SW480 (cell line): ENCODE data around the gene PLEKHM2.

Experiments
- DNase-seq: peaks from one replicate; pipeline ENCODE4 v3.0.0-alpha.2; 2016; ENCODE audit warnings: low spot score

Gene PLEKHM2

DNA sequence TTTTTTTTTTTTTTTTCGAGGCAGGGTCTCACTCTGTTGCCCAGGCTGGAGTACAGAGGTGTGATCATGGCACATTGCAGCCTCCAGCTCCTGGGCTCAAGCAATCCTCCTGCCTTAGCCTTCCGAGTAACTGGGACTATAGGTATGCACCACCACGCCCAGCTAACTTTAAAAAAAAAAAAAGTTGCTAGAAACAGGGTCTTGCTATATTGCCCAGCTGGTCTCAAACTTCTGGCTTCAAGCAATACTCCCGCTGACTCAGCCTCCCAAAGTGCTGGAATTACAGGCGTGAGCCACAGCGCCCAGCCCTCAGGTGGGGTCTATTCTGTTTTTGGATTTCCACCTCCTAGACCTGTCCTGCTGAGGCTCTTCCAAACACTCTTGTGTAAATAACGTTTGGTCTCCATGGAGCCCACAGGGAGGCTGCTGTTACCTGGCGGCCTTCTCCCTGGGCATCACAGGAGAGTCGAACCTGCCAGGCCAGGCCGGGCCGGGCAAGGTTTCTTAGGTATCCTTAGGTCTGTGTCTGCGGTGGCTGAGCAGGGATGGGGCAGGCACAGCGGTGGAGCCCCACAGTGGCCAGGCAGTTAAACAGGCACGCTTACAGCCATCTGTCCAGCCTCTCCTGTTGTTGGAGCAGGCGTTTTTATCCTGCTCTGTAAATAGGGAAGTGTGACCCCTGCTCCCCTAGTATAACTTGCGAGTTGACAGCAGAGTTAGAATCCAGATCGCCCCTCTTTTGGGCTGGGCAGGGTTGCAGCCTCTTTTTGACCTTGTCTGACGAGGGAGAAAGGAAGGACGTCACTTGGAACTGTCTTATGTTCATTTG is 18.8 kb downstream of the PLEKHM2 start:
- no peak for DNase-seq

DNA sequence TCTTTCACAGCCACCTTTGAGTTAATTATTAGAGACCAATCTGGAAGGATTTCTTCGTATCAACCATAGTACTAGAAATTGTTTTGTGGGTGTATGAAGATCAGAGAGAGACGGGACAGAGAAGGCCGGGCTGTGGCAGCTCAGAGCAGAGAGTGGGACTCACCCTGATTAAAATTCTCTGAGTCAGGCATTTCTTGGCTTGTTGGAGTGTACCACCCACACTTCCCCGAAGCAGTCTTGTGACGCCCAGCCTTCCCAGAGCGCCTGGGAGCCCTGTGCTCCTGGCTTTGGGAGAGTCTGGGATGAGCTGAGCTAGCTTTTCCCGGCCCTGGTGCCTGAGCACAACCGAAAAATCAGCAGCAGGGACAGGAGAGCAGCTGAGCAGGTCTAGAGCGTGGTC is 19.4 kb downstream of the PLEKHM2 start:
- DNase-seq = no peak

DNA sequence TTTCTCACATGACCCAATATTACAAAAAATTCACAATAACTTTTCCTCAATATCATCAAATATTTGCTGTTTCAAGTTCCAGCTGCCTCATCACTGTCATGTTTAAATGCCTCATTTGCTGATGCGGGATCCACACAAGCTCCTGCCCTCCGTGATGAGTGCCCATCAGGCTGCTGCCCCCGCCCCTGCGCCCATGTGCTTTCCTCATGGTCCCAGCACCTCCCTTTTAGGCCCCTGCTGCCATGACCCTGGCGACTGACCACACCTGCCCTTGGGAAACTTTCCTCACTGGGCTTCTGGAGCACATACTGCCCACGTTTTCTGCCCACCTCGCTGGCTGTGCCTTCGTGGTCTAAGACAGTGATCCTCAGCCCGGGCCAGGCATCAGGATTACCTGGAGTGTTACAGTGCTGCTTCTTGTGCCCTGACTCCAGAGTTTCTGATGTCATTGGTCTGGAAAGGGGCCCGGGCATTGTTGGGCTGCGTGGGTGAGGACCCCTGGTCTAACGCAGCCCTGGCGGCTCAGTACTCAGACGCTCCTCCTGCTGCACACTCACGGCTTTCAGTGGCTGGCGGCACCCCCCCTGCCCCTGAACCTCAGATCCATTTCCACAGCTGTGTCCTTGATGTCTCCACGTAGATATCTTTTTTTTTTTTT is 20.5 kb downstream of the PLEKHM2 start:
- no peak for DNase-seq

DNA sequence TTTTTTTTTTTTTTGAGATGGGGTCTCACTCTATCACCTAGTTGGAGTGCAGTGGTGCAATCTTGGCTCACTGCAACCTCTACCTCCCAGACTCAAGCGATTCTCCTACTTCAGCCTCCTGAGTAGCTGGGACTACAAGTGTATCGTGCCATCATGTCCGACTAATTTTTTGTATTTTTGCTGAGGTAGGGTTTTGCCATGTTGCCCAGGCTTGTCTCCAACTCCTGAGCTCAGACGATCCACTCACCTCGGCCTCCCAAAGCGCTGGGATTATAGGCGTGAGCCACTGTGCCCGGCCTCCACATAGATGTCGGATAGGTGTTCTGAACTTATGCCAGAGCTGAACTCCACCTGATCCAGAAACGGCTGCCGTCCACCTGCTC is 21.1 kb downstream of the PLEKHM2 start:
- DNase-seq = no peak

DNA sequence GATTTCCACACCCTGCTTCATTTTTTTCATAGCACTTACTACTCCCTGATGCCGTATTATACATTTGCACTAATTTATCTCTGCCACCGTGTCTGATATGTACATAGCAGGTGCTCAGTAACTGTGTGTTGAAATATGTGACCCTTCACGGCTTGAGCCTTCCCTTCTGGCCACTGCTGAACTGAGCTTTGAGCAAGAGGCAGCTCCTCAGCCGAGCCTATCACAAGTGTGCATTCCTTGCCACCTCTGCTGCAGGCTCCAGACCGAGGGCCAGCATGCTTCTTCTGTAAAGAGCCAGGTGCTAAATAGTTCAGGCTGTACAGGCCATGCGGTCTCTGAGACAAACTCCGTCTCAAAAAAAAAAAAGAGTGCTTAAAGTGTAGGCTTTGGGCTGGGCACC is 22.6 kb downstream of the PLEKHM2 start:
- DNase-seq = no peak

DNA sequence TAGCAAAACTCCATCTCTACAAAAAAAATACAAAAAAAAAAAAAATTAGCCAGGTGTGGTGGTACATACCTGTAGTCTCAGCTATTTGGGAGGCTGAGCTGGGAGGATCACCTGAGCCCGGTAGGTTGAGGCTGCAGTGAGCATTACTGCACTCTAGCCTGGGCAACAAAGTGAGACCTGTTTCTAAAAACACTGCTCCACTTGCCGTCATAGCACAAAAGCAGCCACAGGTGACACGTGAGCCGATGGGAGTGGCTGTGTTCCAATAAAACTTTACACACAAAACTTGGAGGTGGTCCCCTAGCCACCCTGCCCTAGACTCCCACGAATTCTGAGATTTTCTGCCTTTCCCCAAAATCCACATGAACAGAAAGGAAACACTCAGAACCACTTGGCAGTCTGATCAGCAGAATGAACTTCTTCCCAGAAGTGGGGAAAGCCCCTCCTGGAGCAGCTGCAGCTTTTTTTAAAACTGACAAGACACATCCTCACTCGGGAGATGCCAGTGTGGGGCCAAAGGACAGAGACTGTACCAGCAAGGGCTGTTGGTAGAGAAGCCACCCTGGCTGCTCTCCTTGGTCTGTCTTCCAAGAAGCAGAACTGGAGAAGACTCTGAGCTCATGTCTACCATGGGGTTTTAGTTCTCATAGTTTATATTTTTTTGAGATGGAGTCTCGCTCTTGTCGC is 23.3 kb downstream of the PLEKHM2 start:
- no peak for DNase-seq

DNA sequence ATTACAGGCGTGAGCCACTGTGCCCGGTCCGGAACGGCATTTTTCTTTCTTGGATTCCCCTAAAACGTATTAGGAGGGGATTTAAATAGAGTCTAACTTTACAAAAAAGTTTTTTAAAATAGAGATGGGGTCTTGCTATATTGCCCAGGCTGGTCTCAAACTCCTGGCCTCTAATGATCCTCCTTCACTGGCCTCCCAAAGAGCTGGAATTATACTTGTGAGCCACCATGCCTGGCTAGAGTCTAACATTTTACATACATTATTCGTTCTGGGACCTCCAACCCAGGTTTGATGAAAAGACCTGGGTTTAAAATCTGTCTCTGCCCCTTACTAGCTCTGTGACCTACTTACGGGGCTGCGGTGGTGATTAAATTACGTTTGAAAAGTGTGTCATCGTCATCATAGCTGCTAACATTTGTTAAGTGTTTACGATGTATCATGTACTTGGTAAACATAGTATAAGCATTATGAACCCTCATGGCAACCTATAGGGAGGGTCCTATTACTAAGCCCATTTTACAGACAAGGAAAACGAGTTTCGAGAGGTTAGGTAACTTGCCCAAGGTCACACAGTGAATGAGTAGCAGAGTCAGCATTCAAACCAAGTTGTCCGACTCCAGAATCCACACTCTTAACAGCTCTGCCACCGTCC is 24.5 kb downstream of the PLEKHM2 start:
- no peak for DNase-seq

DNA sequence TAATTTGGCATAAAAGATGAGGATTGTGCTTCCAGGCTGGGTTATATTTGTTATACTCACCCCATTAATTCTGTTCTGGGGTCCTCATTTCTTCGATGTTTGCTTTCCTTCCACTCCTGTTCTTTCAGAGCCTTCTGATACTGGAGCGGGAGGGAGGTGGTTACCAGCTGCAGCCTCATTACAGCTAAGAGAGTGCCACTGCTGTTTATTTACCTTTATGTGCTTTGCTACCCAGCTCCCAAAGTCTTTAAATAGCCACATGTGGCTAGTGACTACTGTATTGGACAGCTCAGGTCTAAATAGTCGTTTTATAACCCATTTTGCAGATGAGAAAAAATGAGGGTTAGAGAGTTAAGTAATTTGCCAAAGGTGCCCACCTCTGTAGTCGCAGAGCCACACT is 25.1 kb downstream of the PLEKHM2 start:
- DNase-seq = no peak

DNA sequence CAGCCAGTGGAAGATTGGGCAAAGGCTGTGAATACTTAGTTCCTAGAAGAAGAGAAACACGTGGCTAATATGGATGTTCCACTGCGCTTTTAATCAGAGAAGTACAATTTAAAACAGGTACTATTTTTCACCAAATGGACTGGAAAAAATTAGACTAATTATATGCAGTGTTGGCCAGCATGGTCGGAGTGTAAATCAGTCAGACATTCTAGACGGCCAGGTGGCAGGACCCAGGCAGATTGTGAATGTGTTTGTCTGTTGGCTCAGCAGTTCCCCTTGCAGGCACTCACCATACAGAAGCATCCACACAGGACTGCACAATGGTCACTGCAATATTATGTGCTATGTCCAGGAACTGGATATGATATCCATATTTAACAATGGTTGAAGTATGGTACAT is 28.0 kb downstream of the PLEKHM2 start:
- DNase-seq = no peak

DNA sequence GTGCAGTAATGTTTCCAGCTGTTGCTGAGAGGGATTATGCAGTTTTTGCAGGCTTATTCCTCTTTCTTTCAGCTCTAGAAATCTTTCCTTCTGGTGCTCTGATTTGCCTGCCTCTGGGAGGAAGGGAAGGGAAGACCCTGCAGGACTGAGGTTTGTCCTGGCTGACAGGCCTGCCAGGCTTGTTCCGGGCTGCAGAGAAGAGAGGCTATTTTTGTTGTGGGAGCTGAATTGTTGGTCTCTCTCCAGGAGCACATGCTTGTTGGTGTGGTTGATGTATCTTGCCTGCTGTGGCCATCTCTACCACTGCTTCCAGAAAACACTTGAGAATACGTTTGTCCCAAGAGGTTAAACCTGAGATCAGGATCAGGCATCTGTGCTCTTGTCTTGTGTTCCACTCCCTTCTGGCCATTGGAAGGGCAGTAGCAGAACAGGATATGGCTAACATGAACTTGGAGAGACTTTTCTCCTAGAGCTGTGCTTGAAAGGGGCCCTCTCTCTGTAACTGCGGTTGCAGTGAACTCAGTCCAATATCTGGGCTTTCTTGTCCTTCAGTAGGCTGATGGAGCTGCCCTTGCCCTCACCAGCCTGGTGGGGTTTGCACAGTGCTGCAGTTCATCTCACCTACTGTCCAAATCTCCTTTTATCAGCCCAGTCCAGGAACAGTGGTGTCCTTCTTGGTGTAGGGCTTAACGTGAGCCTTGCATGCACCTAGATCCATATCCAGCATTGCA is 30.5 kb downstream of the PLEKHM2 start:
- no peak for DNase-seq

DNA sequence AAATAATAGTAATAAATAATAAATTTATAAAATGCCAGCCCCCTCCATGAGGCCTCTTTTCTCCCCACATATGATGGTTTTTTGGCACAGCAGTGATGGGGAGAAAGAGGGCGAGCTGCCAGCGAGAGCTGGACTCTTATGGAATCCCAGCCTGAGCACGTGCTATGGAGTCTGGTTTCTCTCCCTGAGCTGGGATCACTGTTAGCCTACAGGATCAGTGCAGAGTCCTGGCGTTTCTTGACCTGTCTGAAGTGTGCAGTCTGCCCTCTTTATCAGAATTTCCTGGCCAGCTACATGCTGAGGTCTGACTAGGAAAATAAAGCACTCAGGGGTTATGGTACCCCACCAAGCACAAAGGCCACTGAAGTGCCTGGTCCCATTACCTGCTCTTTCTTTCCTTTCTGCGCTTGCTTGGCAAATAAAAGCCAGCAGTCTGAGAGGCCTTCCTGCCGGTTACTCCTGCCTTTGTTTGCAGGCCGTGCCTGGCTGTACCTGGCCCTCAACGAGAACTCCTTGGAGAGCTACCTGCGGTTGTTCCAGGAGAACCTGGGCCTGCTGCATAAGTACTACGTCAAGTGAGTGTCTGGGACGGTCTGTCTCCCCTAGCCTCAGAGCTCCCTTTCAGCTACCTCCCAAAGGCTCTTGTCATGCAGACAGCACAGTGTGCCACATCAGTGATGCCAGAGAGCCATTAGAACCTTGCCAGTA is 33.5 kb downstream of the PLEKHM2 start:
- DNase-seq = no peak

DNA sequence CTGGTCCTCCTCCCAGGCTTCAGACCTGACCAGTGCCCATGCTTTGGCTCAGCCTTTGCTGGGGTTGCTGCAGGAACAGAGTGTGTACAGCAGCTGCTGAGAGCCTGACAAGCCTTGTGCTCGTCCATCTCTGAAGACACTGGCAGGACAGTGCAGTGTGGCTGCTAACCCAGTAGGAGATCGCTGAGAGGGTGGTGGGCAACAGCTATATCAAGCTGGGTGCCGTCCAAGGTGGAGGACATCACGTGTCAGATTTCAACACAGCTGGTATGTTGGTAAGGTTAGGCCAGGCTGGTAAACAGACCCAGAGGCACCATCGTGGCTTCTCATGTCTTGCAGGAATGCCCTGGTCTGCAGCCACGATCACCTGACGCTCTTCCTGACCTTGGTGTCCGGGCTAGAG is 34.1 kb downstream of the PLEKHM2 start:
- DNase-seq = no peak

DNA sequence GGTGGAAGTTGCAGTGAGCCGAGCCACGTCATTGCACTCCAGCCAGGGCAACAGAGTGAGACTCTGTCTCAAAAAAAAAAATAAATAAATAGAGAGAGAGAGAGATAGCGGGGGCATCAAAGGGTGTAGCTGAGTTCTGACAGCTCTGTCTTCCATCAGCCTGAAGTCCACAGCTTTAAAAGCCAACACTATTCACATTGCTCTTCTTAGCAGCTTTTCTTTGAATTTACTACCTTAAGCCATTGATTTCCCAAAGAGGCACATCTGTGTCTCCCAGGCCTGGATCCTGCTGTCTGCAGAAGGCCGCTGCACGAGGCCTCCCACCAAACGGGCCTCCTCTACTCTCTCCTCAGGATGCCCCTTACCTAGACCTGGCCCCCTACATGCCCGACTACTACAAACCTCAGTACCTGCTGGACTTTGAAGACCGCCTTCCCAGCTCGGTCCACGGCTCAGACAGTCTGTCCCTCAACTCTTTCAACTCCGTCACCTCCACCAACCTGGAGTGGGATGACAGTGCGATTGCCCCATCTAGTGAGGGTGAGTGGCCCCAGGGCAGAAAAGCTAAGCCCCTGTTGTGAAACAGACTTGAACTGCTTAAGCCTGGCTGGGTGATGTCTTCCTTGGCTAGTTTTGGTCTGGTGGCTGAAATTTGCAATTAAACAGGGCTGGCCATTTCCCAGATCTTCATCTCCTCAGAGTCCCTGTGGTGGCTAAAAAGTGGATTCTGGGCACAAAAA is 35.4 kb downstream of the PLEKHM2 start:
- no peak for DNase-seq

DNA sequence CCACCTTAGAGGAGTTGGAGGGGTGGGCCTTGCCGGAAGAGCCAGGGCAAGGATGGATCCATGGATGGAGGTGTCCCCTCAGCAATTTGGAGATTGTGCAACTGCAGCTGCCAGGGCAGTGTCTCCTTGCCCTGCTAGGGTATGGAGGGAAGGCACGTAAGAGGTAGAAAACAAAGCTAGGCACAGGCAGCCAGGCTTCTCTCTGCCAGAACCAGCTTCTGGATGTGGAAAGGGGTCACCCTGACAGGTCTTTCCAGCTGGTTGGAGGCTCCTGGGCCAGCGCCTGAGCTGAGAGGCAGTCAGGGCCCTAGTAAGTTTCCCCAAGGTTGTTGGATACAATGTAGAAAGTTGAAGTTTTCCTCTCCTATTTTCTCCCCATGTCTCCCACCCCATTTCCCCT is 36.7 kb downstream of the PLEKHM2 start:
- no peak for DNase-seq

DNA sequence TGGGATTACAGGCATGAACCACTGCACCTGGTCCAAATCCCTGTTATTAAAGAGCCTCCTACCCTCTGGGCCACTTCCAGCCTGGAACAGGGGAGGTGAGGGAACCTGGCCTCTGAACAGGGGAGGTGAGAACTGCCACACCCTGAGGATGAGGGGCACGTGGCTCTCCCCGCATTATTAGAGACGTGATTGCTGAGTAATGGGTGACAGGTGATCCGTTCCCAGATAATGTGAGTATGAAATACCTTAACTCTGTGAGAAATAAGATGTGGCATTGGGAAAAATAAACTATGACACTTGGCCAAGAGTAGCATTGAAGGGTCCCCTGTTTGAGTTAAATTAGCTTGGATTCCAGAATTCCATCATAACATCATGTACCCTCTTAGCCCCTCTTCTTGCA is 38.3 kb downstream of the PLEKHM2 start:
- no peak for DNase-seq

DNA sequence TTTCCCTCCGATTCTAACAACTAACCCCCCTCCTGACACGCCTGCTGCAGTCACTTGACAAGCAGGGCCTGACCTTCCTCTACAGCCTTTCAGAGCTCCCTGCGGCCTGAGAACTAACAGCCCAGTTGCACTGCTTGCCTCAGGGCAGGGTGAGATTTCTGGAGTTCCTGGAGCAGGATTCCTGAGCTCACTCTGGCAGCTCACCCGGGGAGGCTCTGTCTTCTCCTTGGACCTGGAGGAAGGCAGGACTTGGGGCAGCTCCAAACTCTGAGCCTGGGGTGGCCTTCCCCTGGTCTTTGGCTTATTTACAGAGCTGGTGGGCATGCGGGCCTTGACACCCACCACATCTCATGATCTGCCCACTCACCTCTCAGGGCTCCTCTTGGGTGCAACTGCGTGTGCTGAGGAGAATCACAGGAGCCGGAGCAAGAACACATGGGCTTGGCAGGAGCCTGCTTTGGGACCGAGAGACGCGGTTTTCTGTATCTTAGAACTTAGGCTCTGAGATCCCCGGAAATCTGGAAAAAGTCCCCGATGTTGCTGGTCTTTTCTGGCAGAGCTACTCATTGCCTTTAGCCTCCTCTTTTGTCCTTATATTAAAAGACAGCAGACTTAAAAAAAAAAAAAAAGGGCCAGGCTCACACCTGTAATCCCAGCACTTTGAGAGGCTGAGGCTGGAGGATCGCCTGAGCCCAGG is 38.9 kb downstream of the PLEKHM2 start:
- DNase-seq = no peak

DNA sequence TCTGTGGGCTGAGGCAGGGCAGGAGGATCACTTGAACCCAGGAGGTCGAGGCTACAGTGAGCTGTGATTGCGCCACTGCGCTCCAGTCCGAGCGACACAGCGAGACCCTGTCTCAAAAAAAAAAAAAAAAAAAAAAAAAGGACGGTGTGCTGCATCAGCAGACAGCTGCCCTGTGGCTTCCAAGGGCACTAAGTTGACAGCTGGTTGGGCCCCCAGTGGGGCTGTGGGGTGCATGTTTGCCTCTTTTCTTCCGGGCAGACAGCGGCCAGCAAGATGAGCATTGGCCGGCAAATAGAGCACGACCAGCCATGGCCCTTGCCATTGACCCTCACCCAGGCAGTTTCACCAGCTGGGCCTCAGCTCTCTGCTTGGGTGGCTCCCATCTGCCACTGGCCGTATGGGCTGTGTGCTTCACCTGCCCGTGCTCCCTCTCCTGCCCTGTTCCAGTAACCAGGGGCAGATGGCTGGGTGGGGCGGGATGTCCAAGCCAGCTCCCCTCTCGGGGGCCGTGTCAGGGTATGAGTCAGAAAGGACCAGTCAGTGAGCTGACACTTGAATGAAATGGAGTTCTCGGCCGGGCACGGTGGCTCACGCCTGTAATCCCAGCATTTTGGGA is 39.6 kb downstream of the PLEKHM2 start:
- no peak for DNase-seq

DNA sequence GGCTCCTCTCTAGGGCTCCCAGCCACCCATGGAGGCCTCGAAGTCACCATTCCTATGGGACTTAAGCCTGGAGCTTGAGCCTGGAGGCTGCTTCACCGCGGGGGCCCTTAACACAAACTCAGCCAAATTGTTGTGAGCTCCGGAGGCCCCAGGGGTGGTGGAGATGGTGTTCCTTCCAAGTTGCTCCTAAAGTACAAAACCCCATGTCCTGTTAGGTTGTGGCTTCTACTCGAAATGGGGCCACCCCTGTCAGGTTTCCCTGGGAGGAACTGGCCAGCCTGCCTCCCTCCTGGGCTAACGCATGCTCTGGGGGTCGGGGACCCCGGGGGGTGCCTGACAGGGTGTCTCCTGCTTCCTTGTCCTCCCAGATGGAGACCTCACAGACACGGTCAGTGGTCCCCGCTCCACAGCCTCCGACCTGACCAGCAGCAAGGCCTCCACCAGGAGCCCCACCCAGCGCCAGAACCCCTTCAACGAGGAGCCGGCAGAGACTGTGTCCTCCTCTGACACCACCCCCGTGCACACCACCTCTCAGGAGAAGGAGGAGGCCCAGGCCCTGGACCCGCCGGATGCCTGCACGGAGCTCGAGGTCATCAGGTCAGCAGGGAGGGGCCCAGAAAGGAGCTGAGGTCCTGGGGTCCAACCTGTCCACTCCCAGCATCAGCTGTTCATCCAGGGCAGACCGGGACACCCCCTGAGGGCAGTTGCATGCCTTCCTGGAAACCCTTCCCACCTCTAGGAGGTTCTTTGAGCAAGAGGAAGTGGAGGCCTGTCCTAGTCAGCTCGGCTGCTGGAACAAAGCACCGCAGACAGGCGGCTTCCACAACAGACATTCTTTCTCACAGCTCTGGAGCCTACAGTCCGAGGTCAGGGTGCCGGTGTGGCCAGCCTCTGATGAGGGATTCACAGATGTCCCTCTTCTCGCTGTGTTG is 41.1 kb downstream of the PLEKHM2 start:
- DNase-seq = no peak
